H1 (cell line): ENCODE measurements around the gene HS3ST5. TPM values are rescaled to one million over a fixed set of nuclear protein-coding genes. Genes with fewer than 3 reads are reported as not detected.

Source experiments
- CTCF ChIA-PET: fragments of 300-600 bp; sonication (Branson Sonifier 250); formaldehyde crosslinking; loops from one replicate; lab custom pipeline; 2021; ENCODE audit not compliant: partially characterized antibody; lab: Charles Lee
- POLR2A ChIA-PET: fragments of 300-600 bp; sonication (Branson Sonifier 250); formaldehyde crosslinking; loops from one replicate; lab custom pipeline; 2021; ENCODE audit warnings: inconsistent platforms; ENCODE audit not compliant: partially characterized antibody; lab: Charles Lee
- DNase-seq, 2 experiments: peaks; one replicate each; pipeline versions ENCODE4 v3.0.0 to v3.0.0-alpha.2; 2010 to 2022; ENCODE audit warnings: low spot score in 2 of 2, low read depth in 1 of 2, mixed read lengths in 1 of 2
- FAIRE-seq: peaks from 2 replicates; lab custom pipeline; 2011; peaks lifted over from hg19 to GRCh38; lab: Jason Lieb, UNC
- H2AFZ ChIP-seq: 2 replicates; pipeline ENCODE4 v1.8.1; 2012; ENCODE audit warnings: low read length, inconsistent platforms
- H2AK5ac ChIP-seq: 2 replicates; pipeline ENCODE4 v1.6.1; 2013; ENCODE audit warnings: low read depth, low read length
- H2BK120ac ChIP-seq: replicated peaks from 2 replicates; pipeline ENCODE3; 2013; ENCODE audit warnings: low read depth, low read length, inconsistent platforms
- H2BK12ac ChIP-seq: 2 replicates; pipeline ENCODE4 v1.6.1; 2013; ENCODE audit warnings: low read depth, low read length
- H2BK15ac ChIP-seq: 2 replicates; pipeline ENCODE4 v1.6.1; 2013; ENCODE audit warnings: low read length
- H2BK20ac ChIP-seq: 2 replicates; pipeline ENCODE4 v1.6.1; 2013; ENCODE audit warnings: low read length
- H2BK5ac ChIP-seq: 2 replicates; pipeline ENCODE4 v1.6.1; 2013; ENCODE audit warnings: low read depth, low read length
- H3K14ac ChIP-seq: 2 replicates; pipeline ENCODE4 v1.6.1; 2013; ENCODE audit warnings: inconsistent platforms; ENCODE audit not compliant: insufficient read length
- H3K18ac ChIP-seq: 2 replicates; pipeline ENCODE4 v1.6.1; 2013; ENCODE audit warnings: low read length; ENCODE audit errors: extremely low read depth
- H3K23ac ChIP-seq: 2 replicates; pipeline ENCODE4 v1.6.1; 2013; ENCODE audit warnings: inconsistent platforms; ENCODE audit not compliant: insufficient read length
- H3K23me2 ChIP-seq: 2 replicates; pipeline ENCODE4 v1.6.1; 2013; ENCODE audit warnings: low read depth, low read length
- H3K27ac ChIP-seq: 2 replicates; pipeline ENCODE4 v1.6.1; 2011; ENCODE audit warnings: low read depth, low read length, inconsistent platforms
- H3K27me3 ChIP-seq, 4 experiments: replicated peaks in 1 of 4; 1 replicate in 1 of 4; 2 replicates in 3 of 4; pipeline versions ENCODE4 v1.6.1 to v1.8.1; 2011 to 2013; ENCODE audit warnings: low read length in 3 of 4, mild to moderate bottlenecking in 3 of 4, inconsistent platforms in 2 of 4, mixed read lengths in 2 of 4, moderate library complexity in 1 of 4; ENCODE audit not compliant: control insufficient read depth in 3 of 4, insufficient read depth in 3 of 4; ENCODE audit errors: extremely low read depth in 1 of 4
- H3K36me3 ChIP-seq, 4 experiments: 2 replicates each; pipeline versions ENCODE4 v1.6.1 to v1.8.1; 2011 to 2013; ENCODE audit warnings: mild to moderate bottlenecking in 4 of 4, low read length in 3 of 4, moderate library complexity in 2 of 4, control low read depth in 1 of 4, inconsistent platforms in 1 of 4; ENCODE audit not compliant: insufficient read depth in 4 of 4, control insufficient read depth in 2 of 4
- H3K4ac ChIP-seq: replicated peaks from 2 replicates; pipeline ENCODE3; 2013; ENCODE audit warnings: low read length, low read depth, mixed read lengths, inconsistent platforms; ENCODE audit not compliant: insufficient read length
- H3K4me1 ChIP-seq, 4 experiments: replicated peaks in 1 of 4; 1 replicate in 1 of 4; 2 replicates in 3 of 4; pipeline versions ENCODE4 v1.6.1 to v1.8.1; 2011 to 2013; ENCODE audit warnings: low read length in 3 of 4, inconsistent platforms in 2 of 4, mixed read lengths in 1 of 4; ENCODE audit not compliant: insufficient read depth in 4 of 4, control insufficient read depth in 3 of 4
- H3K4me2 ChIP-seq, 2 experiments: 2 replicates each; pipeline versions ENCODE4 v1.6.1 to v1.8.1; 2011 to 2013; ENCODE audit warnings: low read depth in 2 of 2, low read length in 2 of 2, control low read depth in 1 of 2, inconsistent platforms in 1 of 2, mild to moderate bottlenecking in 1 of 2; ENCODE audit not compliant: insufficient read depth in 1 of 2
- H3K4me3 ChIP-seq, 4 experiments: fragments of 200-600, 300-600 bp in 1 of 4; sonication (generic), shearing (Covaris generic), sonication (Bioruptor Twin) in 1 of 4; 2 replicates each; pipeline versions ENCODE4 v1.5.1 to v1.8.1; 2011 to 2016; ENCODE audit warnings: low read length in 4 of 4, low read depth in 3 of 4, control low read depth in 2 of 4, inconsistent platforms in 2 of 4, mild to moderate bottlenecking in 2 of 4, mixed read lengths in 1 of 4, moderate library complexity in 1 of 4; ENCODE audit not compliant: insufficient read depth in 2 of 4; ENCODE audit errors: extremely low read depth in 1 of 4
- H3K56ac ChIP-seq: replicated peaks from 2 replicates; pipeline ENCODE3; 2013; ENCODE audit warnings: low read depth, mild to moderate bottlenecking, mixed read lengths, low read length, inconsistent platforms; ENCODE audit not compliant: insufficient read length
- H3K79me1 ChIP-seq: 2 replicates; pipeline ENCODE4 v1.6.1; 2013; ENCODE audit warnings: low read depth, low read length, control low read depth
- H3K79me2 ChIP-seq, 2 experiments: 2 replicates each; pipeline versions ENCODE4 v1.6.1 to v1.8.1; 2012 to 2013; ENCODE audit warnings: low read length in 2 of 2, mild to moderate bottlenecking in 2 of 2, inconsistent platforms in 1 of 2; ENCODE audit not compliant: insufficient read depth in 2 of 2, control insufficient read depth in 1 of 2
- H3K9ac ChIP-seq, 4 experiments: replicated peaks in 1 of 4; 1 replicate in 1 of 4; 2 replicates in 3 of 4; pipeline versions ENCODE4 v1.6.1 to v1.8.1; 2011 to 2013; ENCODE audit warnings: low read depth in 3 of 4, low read length in 3 of 4, control low read depth in 2 of 4, mild to moderate bottlenecking in 2 of 4, moderate library complexity in 2 of 4, inconsistent platforms in 1 of 4; ENCODE audit errors: extremely low read depth in 1 of 4
- H3K9me3 ChIP-seq, 2 experiments: 2 replicates each; pipeline versions ENCODE4 v1.6.1 to v1.8.1; 2012 to 2013; ENCODE audit warnings: mild to moderate bottlenecking in 2 of 2, moderate library complexity in 2 of 2, control low read depth in 1 of 2, inconsistent platforms in 1 of 2, low read depth in 1 of 2, low read length in 1 of 2, mixed read lengths in 1 of 2; ENCODE audit not compliant: insufficient read depth in 2 of 2
- H4K20me1 ChIP-seq, 2 experiments: replicated peaks in 1 of 2; 2 replicates each; pipeline versions ENCODE3 to v1.8.1; 2011 to 2013; ENCODE audit warnings: inconsistent platforms in 2 of 2, low read length in 2 of 2, mild to moderate bottlenecking in 1 of 2; ENCODE audit not compliant: insufficient read depth in 2 of 2, control insufficient read depth in 1 of 2
- H4K5ac ChIP-seq: 2 replicates; pipeline ENCODE4 v1.6.1; 2013; ENCODE audit warnings: low read length, low read depth, mixed read lengths, inconsistent platforms; ENCODE audit not compliant: insufficient read length
- H4K8ac ChIP-seq: 2 replicates; pipeline ENCODE4 v1.8.0; 2013; ENCODE audit warnings: mild to moderate bottlenecking, moderate library complexity, low read length, inconsistent platforms; ENCODE audit not compliant: insufficient read depth; ENCODE audit errors: extremely low read depth
- H4K91ac ChIP-seq: replicated peaks from 2 replicates; pipeline ENCODE3; 2013; ENCODE audit warnings: low read length, mixed read lengths, inconsistent platforms; ENCODE audit not compliant: insufficient read length
- ASH2L ChIP-seq: fragments of 200-600, 300-600 bp; sonication (generic); IDR thresholded peaks from one replicate; pipeline ENCODE4 v1.7.1; 2017; ENCODE audit warnings: low read length
- CBX5 ChIP-seq: fragments of 300-800, 300-1000 bp; sonication (generic); IDR thresholded peaks from 2 replicates; pipeline ENCODE4 v1.7.1; 2016; ENCODE audit warnings: antibody characterized with exemption, low read length, low read depth
- CHD2 ChIP-seq: IDR thresholded peaks from 2 replicates; pipeline ENCODE4 v1.6.1; 2012; ENCODE audit warnings: low read length, improper control_type of control experiment
- CTBP2 ChIP-seq: IDR thresholded peaks from 2 replicates; pipeline ENCODE4 v1.7.0; 2011; ENCODE audit warnings: borderline replicate concordance, mild to moderate bottlenecking, moderate library complexity, mixed read lengths, low read length; ENCODE audit not compliant: insufficient read depth, insufficient read length
- EGR1 ChIP-seq: IDR thresholded peaks from 2 replicates; pipeline ENCODE4 v1.6.1; 2011; ENCODE audit warnings: low read depth, low read length, borderline replicate concordance
- FOSL1 ChIP-seq: IDR thresholded peaks from 2 replicates; pipeline ENCODE4 v1.6.1; 2011; ENCODE audit warnings: mild to moderate bottlenecking, low read depth, low read length, moderate library complexity; ENCODE audit not compliant: insufficient read depth
- JUND ChIP-seq: IDR thresholded peaks from 2 replicates; pipeline ENCODE4 v1.6.1; 2011; ENCODE audit warnings: mild to moderate bottlenecking, improper control_type of control experiment, low read length
- MAFK ChIP-seq: IDR thresholded peaks from 2 replicates; pipeline ENCODE4 v1.6.1; 2012; ENCODE audit warnings: low read depth, mild to moderate bottlenecking, improper control_type of control experiment, low read length
- RNF2 ChIP-seq: fragments of 200-900, 300-1000 bp; sonication (generic); IDR thresholded peaks from 2 replicates; pipeline ENCODE4 v1.7.1; 2016; ENCODE audit warnings: borderline replicate concordance, low read depth, mild to moderate bottlenecking, antibody characterized with exemption, low read length; ENCODE audit not compliant: poor library complexity, severe bottlenecking; ENCODE audit errors: missing control alignments
- SRF ChIP-seq: IDR thresholded peaks from 2 replicates; pipeline ENCODE4 v1.6.1; 2011; ENCODE audit warnings: mild to moderate bottlenecking, low read depth, low read length, moderate library complexity
- WGBS, 2 experiments: shearing (Covaris generic) in 1 of 2; methylation state at CpG; one replicate each; pipeline versions ENCODE4 v1.1.6 to v1.1.7; 2013 to 2015; ENCODE audit warnings: low lambda C conversion rate in 2 of 2, mixed read lengths in 2 of 2, inconsistent platforms in 1 of 2, low coverage in 1 of 2, missing lambda C conversion rate in 1 of 2; ENCODE audit not compliant: insufficient replicate concordance in 2 of 2, insufficient coverage in 1 of 2, insufficient read length in 1 of 2; ENCODE audit errors: extremely low coverage in 1 of 2, missing lambda C conversion rate in 1 of 2; 5-methylcytosine and 5-hydroxymethylcytosine counted together
- polyA plus RNA-seq, 7 experiments: library from polyadenylated mRNA; depleted of rRNA in 3 of 7; stranded (reverse) in 5 of 7; unstranded in 2 of 7; fragments of >200 nt in 5 of 7; fragments of 200-250 nt in 2 of 7; gene quantifications; 1 replicate in 5 of 7; 2 replicates in 1 of 7; 4 replicates in 1 of 7; pipeline versions ENCODE4 v1.2.1 to v1.2.3, GENCODE V29; 2011 to 2013; ENCODE audit warnings: missing spikeins in 2 of 7, mixed read lengths in 2 of 7
- total RNA-seq: library from RNA; stranded (reverse); fragmentation: NEBNext Ultra II Directional; extraction: Animal tissue kit (Norgen Biotek cat#: 25700); gene quantifications from 2 replicates; pipeline ENCODE4 v1.2.1, GENCODE V29; 2021

Gene HS3ST5
- total and polyA plus RNA-seq, 2 of the 8 experiments (the other 6 are each of a cell fraction or from before 2014, with no cell fraction given), result 1.2 to 9.9 TPM

DNA sequence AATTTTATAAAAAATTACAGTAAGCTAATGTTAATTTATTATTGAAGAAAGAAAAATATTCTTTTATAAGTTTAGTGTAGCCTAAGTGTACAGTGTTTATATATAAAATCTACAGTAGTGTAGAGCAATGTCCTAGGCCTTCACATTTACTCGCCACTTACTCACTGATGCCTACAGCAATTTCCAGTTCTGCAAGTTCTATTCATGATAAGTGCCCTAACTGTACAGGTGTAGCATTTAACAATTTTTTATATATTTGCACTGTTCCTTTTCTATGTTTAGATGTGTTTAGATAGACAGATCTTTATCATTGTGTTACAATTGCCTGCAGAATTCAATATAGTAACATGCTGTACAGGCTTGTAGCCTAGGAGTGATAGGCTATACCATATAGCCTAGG lies 291.8 kb downstream of the HS3ST5 start:
- Histone ChIP-seq H3K27me3 (no peaks in the 10 kb centered on the region), H3K79me1 (no peaks in the 10 kb centered on the region), H3K56ac (no peak overlapping the region), H3K9me3 (peaks cover 5 to 7% of the 10 kb centered on the region in 2 experiments; a peak in 2 of 4 replicates), H3K9ac (no peak overlapping the region), H2AK5ac (no peak overlapping the region), H4K91ac (no peak overlapping the region), H3K4ac (no peak overlapping the region), H4K5ac (no peak overlapping the region), H3K4me2 (no peak overlapping the region), H2AFZ (no peak overlapping the region), H3K27ac (no peak overlapping the region), H3K4me1 (no peaks in the 10 kb centered on the region), H3K4me3 (no peak overlapping the region), H3K36me3 (no peaks in the 10 kb centered on the region), H3K18ac (no peak overlapping the region), H2BK15ac (no peak overlapping the region), H2BK20ac (no peak overlapping the region), H3K79me2 (no peaks in the 10 kb centered on the region), H3K23ac (no peak overlapping the region), H3K23me2 (no peaks in the 10 kb centered on the region), H4K8ac (no peak overlapping the region), H2BK120ac (no peak overlapping the region), H2BK5ac (no peak overlapping the region), H3K14ac (no peak overlapping the region), H4K20me1 (no peaks in the 10 kb centered on the region), H2BK12ac (no peak overlapping the region)
- TF ChIP-seq CHD2 (no peak), MAFK (no peak), FOSL1 (no peak), CTBP2 (no peak), ASH2L (no peak), RNF2 (no peak), EGR1 (no peak), CBX5 (no peak), JUND (no peak), SRF (no peak)
- POLR2A ChIA-PET, result interaction anchor here (0.6 to 2.1 kb wide), 2 partner anchors 10 to 26 kb away, joined by 6 read pairs; no protein-coding TSS in a partner anchor
- 96% methylated on average over 1 of the region's 1 CpG; no CpG with 5 or more reads in 1 of the 2 experiments for WGBS, 2 experiments
- CTCF ChIA-PET, result interaction anchor here (0.6 kb wide), 1 partner anchor 78 kb away, joined by 4 read pairs; no protein-coding TSS in a partner anchor
- FAIRE-seq, result no peak
- no peak for DNase-seq
